Measurements from ENCODE around the gene HNRNPC.

GRCh38 chr14:21194597-21194996 is 74.6 kb downstream of the HNRNPC start:
- TF ChIP-seq CTCF (IDR thresholded peaks at IDR 0.05; ENCODE audit: borderline replicate concordance, extremely low read depth, low read length, poor library complexity, severe bottlenecking) = no peak
- TF ChIP-seq EZH2 (IDR thresholded peaks at IDR 0.05; ENCODE audit: borderline replicate concordance, low read depth, low read length, severe bottlenecking) = no peak

Data from DND-41 (cell line).